Transverse colon (tissue), 3 donors: ENCODE measurements around the gene GJE1.

Experiments used
- POLR2A ChIP-seq: fragments of 450-650 bp; IDR thresholded peaks from one replicate; pipeline ENCODE4 v1.6.1; 2016; ENCODE audit warnings: antibody characterized with exemption, mild to moderate bottlenecking, moderate library complexity
- TF ChIP-seq, protein P1 (sequence below), 5 experiments: fragments of 200-600 bp in 3 of 5; fragments of 450-650 bp in 2 of 5; sonication (generic) in 3 of 5; IDR thresholded peaks; 1 replicate in 2 of 5; 2 replicates in 3 of 5; pipeline ENCODE4 v1.5.1; 2016 to 2017; ENCODE audit warnings: antibody characterized with exemption in 5 of 5, inconsistent platforms in 3 of 5, mild to moderate bottlenecking in 2 of 5, moderate library complexity in 1 of 5

DNA sequence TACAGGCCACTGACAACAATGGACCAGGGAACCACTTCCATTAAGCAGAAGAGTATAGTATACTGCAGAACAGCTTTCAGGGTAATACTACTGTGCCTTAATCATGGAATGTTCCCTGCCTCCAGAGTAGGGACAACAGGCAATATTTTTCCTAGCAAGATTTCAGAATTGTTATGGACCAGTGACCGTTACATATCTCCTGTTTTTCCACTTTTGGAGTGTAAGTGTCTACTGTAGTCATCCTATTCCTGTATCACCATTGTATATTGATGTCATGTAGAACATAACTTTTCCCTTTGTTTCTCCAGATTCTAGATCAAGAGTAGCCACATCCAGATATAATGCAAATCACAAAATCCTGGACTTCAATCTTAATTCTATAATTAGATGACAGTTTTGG lies 1.9 kb upstream of the GJE1 start:
- TF ChIP-seq, protein P1, sequence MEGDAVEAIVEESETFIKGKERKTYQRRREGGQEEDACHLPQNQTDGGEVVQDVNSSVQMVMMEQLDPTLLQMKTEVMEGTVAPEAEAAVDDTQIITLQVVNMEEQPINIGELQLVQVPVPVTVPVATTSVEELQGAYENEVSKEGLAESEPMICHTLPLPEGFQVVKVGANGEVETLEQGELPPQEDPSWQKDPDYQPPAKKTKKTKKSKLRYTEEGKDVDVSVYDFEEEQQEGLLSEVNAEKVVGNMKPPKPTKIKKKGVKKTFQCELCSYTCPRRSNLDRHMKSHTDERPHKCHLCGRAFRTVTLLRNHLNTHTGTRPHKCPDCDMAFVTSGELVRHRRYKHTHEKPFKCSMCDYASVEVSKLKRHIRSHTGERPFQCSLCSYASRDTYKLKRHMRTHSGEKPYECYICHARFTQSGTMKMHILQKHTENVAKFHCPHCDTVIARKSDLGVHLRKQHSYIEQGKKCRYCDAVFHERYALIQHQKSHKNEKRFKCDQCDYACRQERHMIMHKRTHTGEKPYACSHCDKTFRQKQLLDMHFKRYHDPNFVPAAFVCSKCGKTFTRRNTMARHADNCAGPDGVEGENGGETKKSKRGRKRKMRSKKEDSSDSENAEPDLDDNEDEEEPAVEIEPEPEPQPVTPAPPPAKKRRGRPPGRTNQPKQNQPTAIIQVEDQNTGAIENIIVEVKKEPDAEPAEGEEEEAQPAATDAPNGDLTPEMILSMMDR (IDR thresholded peaks at IDR 0.05), result no peak
- no peak for TF ChIP-seq POLR2A
